ENCODE results near the gene FCHSD2.
"Not testable (repeated sequence)": the region's sequence is repeated elsewhere in the genome, so short reads cannot be mapped to it uniquely, and the experiment has no call there.

Gene FCHSD2

GRCh38 chr11:72791228-72791627 is 350.9 kb downstream of the FCHSD2 start:
- DNase-seq (ENCODE audit: low spot score), result not testable (repeated sequence)

- DNase-seq (ENCODE audit: low spot score), result no peak
These were observed 352.5 kb downstream of the FCHSD2 start for GRCh38 chr11:72789493-72790131.

GRCh38 chr11:72788241-72788640 is 353.9 kb downstream of the FCHSD2 start:
- DNase-seq (ENCODE audit: low spot score), result no peak

- peak; percentile 94 for DNase-seq (ENCODE audit: low spot score)
These were observed 354.7 kb downstream of the FCHSD2 start for GRCh38 chr11:72787216-72788104.
